ENCODE results near the gene ITGAE.
A peak's percentile ranks its signal among the peaks of the same experiment; 100 is the strongest.
"Not testable (repeated sequence)": the region's sequence is repeated elsewhere in the genome, so short reads cannot be mapped to it uniquely, and the experiment has no call there.

Gene ITGAE

GRCh38 chr17:3723556-3724377 is 77.2 kb downstream of the ITGAE start, which contains the start of gene HASPIN:
TSS of gene HASPIN (plus strand) at chr17:3723903. CDS start at chr17:3723936, 33 bp downstream.
- peak; percentile 94 for DNase-seq

DNA sequence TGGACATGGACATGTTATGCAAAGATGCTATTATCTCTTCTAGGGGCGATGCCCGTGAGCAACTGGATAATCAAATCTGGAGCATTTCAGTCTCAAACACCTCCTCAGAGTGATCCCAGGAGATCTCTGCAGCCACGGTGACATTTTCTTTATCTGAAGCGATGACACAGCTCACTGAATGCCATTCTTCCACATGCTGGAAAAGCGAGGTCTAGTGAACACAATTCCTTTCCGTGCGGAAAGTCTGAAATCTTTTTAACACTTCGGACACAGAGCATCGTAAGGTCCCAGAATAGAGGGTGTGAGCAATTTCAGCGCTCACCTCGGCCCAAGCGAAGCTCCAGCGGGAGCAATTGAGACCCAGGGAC is 77.8 kb downstream of the ITGAE start:
- no peak for DNase-seq

DNA sequence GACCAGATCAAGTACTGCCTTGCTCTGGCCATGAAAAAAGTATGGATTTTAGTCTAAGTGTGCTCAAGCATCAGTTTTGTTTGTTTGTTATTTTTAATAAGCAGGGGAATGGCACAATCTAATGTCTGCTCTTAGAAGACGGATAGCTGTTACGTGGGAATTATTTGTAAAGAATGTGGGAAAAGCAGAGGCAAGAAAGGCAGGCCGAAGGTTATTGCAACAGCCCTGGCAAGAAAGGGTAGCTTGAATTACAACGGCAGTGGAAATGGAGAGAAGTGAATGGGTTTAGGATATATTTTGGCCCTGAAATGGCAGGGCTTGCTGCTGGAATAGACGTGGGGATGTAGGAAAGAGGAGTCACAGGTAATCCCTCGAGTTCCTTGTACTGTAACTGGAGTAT is 78.3 kb downstream of the ITGAE start:
- no peak for DNase-seq

GRCh38 chr17:3719265-3719664 is 81.7 kb downstream of the ITGAE start:
- no peak for DNase-seq

GRCh38 chr17:3718201-3718600 is 82.8 kb downstream of the ITGAE start:
- DNase-seq: no peak

DNA sequence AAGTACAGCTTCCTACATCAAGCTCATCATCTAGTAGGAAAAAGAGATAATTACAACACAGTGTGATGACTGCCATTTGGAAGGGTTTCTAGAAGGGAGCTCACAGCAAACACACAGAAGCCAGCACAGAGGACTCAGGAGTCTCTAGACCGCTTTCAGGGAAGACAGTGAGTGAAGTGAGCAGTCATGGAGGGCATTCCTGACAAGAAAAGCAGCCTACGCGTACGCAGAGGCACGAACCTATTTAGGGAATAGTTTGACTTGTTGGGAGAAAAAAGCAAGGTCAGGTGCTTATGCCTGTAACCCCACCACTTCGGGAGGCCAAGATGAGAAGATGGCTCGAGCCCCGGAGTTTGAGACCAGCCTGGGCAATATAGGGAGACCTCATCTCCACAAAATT is 85.7 kb downstream of the ITGAE start:
- DNase-seq: no peak

- DNase-seq: no peak
Observed at GRCh38 chr17:3712811-3713463, 88.1 kb downstream of the ITGAE start.

GRCh38 chr17:3710951-3711383 is 90.0 kb downstream of the ITGAE start:
- DNase-seq: no peak

GRCh38 chr17:3708366-3708765 is 92.6 kb downstream of the ITGAE start:
- DNase-seq: no peak

- DNase-seq: not testable (repeated sequence)
Observed at GRCh38 chr17:3705718-3705984, 95.3 kb downstream of the ITGAE start.

GRCh38 chr17:3704931-3705717 is 95.9 kb downstream of the ITGAE start:
- DNase-seq: no peak

- DNase-seq: not testable (repeated sequence)
Observed at GRCh38 chr17:3702041-3702539, 98.9 kb downstream of the ITGAE start.

GRCh38 chr17:3699951-3700350 is 101.0 kb downstream of the ITGAE start:
- no peak for DNase-seq

GRCh38 chr17:3698139-3698538 is 102.8 kb downstream of the ITGAE start:
- no peak for DNase-seq

DNA sequence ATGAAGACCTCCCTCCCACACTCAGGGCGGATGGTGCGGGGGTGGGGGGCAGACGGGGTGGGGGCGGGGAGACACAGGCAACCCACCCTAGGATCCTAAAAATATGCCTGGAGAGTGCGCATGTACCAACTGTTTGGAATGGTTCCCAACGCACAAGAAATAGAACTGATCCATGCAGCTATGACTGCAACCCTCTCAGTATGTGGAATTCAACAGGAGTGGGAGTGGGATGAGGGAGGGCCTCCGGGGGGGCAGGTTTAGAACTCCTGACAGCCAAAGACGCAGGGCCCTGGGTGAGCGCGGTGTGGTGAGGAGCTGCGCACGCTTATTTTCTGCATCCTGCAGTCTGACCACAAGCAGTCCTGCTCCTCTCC is 103.9 kb downstream of the ITGAE start:
- no peak for DNase-seq

GRCh38 chr17:3695723-3696411 is 105.1 kb downstream of the ITGAE start, which contains the start of gene P2RX5:
TSS of gene P2RX5 (minus strand) at chr17:3696155. CDS start at chr17:3696005, 150 bp downstream.
- no peak for DNase-seq

- no peak for DNase-seq
Observed at GRCh38 chr17:3695129-3695722, 105.8 kb downstream of the ITGAE start.

DNA sequence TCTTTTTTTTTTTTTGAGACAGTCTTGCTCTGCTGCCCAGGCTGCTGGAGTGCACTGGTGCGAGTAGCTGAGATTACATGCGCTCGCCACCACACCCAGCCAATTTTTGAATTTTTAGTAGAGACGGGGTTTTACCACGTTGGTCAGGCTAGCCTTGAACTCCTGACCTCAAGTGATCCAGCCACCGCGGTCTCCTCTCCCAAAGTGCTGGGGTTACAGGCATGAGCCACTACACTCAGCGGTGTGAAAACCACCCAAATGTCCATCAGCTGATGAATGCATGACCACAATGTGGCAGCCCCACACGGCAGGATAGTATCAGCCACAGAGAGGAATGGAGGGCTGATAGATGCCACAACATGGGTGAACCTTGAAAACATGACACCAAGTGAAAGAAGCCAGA is 107.2 kb downstream of the ITGAE start:
- DNase-seq: no peak

DNA sequence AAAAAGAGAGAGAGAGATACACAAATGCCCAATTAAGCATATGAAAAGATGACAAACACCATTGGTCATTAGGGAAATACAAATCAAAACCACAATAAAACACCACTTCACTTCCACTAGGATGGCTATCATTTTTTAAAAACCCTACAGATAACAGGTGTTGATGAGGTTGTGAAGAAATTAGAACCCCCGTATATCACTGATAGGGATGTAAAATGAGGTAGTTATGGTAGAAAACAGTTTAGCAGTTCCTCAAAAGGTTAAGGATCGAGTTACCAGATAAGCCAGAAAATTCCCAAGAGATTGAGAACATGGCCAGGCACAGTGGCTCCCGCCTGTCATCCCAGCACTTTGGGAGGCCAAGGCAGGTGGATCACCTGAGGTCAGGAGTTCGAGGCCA is 107.8 kb downstream of the ITGAE start:
- no peak for DNase-seq

DNA sequence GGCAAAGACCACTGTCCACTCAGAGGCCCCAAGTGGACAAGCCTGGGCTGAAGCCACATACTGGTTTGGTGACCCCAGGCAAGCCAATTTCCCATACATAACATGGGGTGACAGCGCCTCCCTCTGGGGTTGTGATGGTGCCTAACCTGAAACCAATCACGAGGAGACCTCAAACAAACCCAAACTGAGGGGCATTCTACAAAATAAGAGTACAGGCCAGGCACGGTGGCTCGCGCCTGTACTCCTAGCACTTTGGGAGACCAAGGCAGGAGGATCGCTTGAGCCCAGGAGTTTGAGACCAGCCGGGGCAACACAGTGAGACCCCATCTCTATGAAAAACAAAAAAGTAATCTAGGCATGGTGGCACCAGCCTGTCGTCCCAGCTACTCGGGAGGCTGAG is 108.6 kb downstream of the ITGAE start:
- no peak for DNase-seq

- DNase-seq: no peak
Observed at GRCh38 chr17:3691617-3692067, 109.3 kb downstream of the ITGAE start.

DNA sequence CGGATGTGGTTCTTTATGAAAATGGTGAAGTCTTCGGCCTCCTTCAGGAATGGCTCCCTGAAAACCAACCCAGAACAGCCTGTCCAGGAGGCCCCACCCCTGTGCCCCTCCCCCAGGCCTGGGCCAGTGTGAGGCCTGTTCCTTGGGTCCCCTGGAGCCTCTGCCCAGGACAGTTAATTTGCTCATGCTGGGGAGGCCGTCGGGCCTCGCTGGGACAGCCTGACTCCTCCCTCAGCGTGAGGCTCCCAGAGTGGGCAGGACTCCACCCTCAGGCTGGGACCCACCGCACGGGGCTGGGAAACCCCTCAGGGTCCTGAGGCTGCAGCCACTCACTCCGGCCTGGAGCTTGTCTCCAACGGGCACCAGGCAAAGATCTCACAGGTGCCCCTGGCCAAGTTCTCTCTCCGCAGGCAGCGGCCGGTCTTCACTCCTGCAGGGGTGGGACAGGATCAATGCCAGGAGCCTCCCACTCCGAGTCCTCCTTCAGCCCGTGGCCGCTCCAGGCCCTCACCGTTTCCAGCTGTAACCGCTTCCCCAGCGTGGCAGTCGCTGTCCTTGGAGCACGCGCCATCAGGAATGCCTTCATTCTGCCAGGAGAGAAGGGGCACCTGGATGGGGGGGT is 110.8 kb downstream of the ITGAE start:
- DNase-seq: no peak
